Measurements from ENCODE around the gene PIM1. TPM values are rescaled to one million over a fixed set of nuclear protein-coding genes. Genes with fewer than 3 reads are reported as not detected.

The PIM1 gene
- total RNA-seq, 2 experiments from 2014 or later, result 175 to 183 TPM

GRCh38 chr6:37187321-37188022 is 17.5 kb downstream of the PIM1 start:
- H3K36me3 Mint-ChIP-seq (ENCODE audit: low read depth), result no peaks in the 10 kb centered on the region
- H3K4me3 Mint-ChIP-seq, result peak overlapping the region; percentile 68
- ChIA-PET POLR2A (interaction anchor here (0.7 to 2.2 kb wide), 12 partner anchors 9 to 201 kb away, joined by 3 to 25 read pairs (median 4); partner anchors contain the start of gene MTCH1), CTCF (interaction anchor here (1.1 to 1.7 kb wide), 7 partner anchors 15 to 169 kb away, joined by 3 to 5 read pairs (median 3); no protein-coding TSS in a partner anchor)
- TF ChIP-seq, protein P1, sequence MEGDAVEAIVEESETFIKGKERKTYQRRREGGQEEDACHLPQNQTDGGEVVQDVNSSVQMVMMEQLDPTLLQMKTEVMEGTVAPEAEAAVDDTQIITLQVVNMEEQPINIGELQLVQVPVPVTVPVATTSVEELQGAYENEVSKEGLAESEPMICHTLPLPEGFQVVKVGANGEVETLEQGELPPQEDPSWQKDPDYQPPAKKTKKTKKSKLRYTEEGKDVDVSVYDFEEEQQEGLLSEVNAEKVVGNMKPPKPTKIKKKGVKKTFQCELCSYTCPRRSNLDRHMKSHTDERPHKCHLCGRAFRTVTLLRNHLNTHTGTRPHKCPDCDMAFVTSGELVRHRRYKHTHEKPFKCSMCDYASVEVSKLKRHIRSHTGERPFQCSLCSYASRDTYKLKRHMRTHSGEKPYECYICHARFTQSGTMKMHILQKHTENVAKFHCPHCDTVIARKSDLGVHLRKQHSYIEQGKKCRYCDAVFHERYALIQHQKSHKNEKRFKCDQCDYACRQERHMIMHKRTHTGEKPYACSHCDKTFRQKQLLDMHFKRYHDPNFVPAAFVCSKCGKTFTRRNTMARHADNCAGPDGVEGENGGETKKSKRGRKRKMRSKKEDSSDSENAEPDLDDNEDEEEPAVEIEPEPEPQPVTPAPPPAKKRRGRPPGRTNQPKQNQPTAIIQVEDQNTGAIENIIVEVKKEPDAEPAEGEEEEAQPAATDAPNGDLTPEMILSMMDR (IDR thresholded peaks at IDR 0.05), result no peak
- intact Hi-C loops (cut with DNase I, micrococcal nuclease), result no loop called here
- no peaks in the 10 kb centered on the region for H3K9me3 Mint-ChIP-seq
- H3K4me1 Mint-ChIP-seq (ENCODE audit: low read depth), result peaks cover 63% of the 10 kb centered on the region
- peak overlapping the region; percentile 6 for H3K4me3 ChIP-seq (ENCODE audit: low read length)
- H3K4me1 ChIP-seq (ENCODE audit: insufficient read depth, low read length), result peaks cover 72% of the 10 kb centered on the region
- peak overlapping the region; percentile 81 for H3K27ac Mint-ChIP-seq
- no peaks in the 10 kb centered on the region for H3K36me3 ChIP-seq (ENCODE audit: insufficient read depth, low read length)
- no peak for ATAC-seq (ENCODE audit: poor library complexity)
- no peaks in the 10 kb centered on the region for H3K9me3 ChIP-seq (ENCODE audit: control insufficient read depth in 1 of 2, insufficient read depth in 1 of 2, low read length in 2 of 2)
- H3K27me3 Mint-ChIP-seq, result no peaks in the 10 kb centered on the region
- H3K27me3 ChIP-seq (ENCODE audit: control insufficient read depth in 1 of 2, insufficient read depth in 2 of 2, low read length in 2 of 2), result no peaks in the 10 kb centered on the region
- peak in 1 of 14 experiments; percentile 17 for DNase-seq
- peak overlapping the region in 1 of 2 donors; percentile 4 for H3K27ac ChIP-seq (ENCODE audit: low read depth in 1 of 2, low read length in 2 of 2)

DNA sequence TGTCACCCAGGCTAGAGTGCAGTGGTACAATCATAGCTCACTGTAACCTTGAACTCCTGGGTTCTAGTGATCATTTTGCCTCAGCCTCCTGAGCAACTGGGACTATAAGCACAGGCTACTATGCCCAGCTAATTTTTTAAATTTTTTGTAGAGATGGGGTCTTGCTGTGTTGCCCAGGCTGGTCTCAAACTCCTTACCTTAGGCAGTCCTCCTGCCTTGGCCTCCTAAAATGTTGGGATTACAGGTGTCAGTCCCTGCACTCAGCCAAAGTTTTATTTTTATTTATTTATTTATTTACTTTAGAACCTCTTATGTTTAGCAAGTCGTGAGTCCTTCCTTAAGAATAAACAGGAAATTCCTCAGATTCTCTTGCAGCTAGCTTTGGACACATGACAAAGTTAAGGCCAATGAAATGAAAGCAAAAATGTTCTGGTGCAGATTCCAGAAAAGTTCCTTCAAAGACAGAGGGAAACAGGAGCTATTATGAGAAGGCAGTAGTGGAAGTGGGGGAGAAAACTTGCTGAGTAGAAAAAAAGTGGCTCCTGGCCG is 19.1 kb downstream of the PIM1 start:
- Histone ChIP-seq H3K27me3 (ENCODE audit: control insufficient read depth in 1 of 2, insufficient read depth in 2 of 2, low read length in 2 of 2) (no peaks in the 10 kb centered on the region), H3K4me1 (ENCODE audit: insufficient read depth, low read length) (peaks cover 57% of the 10 kb centered on the region), H3K9me3 (ENCODE audit: control insufficient read depth in 1 of 2, insufficient read depth in 1 of 2, low read length in 2 of 2) (no peaks in the 10 kb centered on the region), H3K4me3 (ENCODE audit: low read length) (no peak overlapping the region), H3K27ac (ENCODE audit: low read depth in 1 of 2, low read length in 2 of 2) (no peak overlapping the region), H3K36me3 (ENCODE audit: insufficient read depth, low read length) (no peaks in the 10 kb centered on the region)
- no peak overlapping the region for H3K4me3 Mint-ChIP-seq
- no peaks in the 10 kb centered on the region for H3K36me3 Mint-ChIP-seq (ENCODE audit: low read depth)
- ATAC-seq (ENCODE audit: poor library complexity) (no peak), DNase-seq (no peak)
- ChIA-PET POLR2A (interaction anchor here (0.7 to 1.3 kb wide), 2 partner anchors 11 to 17 kb away, joined by 3 to 4 read pairs; no protein-coding TSS in a partner anchor), CTCF (interaction anchor here (0.9 to 2.4 kb wide), 3 partner anchors 12 to 137 kb away, joined by 3 to 7 read pairs (median 4); no protein-coding TSS in a partner anchor)
- no peak overlapping the region for H3K27ac Mint-ChIP-seq
- H3K9me3 Mint-ChIP-seq, result no peaks in the 10 kb centered on the region
- intact Hi-C loops (cut with DNase I, micrococcal nuclease), result no loop called here
- H3K27me3 Mint-ChIP-seq, result no peaks in the 10 kb centered on the region
- TF ChIP-seq, protein P1 (IDR thresholded peaks at IDR 0.05), result no peak
- peaks cover 56% of the 10 kb centered on the region for H3K4me1 Mint-ChIP-seq (ENCODE audit: low read depth)

DNA sequence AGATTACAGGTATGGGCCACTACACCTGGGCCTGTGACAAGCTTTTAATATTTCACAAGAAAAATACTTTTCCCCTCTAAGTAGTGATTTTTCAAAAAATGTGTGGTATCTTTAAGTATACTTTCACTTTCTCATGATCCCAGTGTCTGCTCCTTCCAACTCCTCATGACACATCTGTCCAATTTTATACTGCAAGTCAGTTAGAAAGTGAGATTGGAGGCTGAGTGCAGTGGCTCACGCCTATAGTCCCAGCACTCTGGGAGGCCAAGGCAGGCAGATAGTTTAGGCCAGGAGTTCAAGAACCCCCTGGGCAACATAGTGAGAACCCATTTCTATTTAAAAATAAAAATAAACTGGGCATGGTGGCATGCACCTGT is 20.2 kb downstream of the PIM1 start:
- H3K4me3 ChIP-seq (ENCODE audit: low read length), result no peak overlapping the region
- Mint-ChIP-seq H3K4me3 (no peak overlapping the region), H3K27me3 (no peaks in the 10 kb centered on the region), H3K27ac (no peak overlapping the region), H3K36me3 (ENCODE audit: low read depth) (no peaks in the 10 kb centered on the region), H3K4me1 (ENCODE audit: low read depth) (peaks cover 59% of the 10 kb centered on the region), H3K9me3 (no peaks in the 10 kb centered on the region)
- no peaks in the 10 kb centered on the region for H3K36me3 ChIP-seq (ENCODE audit: insufficient read depth, low read length)
- no peaks in the 10 kb centered on the region for H3K27me3 ChIP-seq (ENCODE audit: control insufficient read depth in 1 of 2, insufficient read depth in 2 of 2, low read length in 2 of 2)
- CTCF ChIA-PET, result interaction anchor here (0.7 to 2.4 kb wide), 4 partner anchors 13 to 172 kb away, joined by 3 to 7 read pairs (median 4); no protein-coding TSS in a partner anchor
- no peak overlapping the region for H3K27ac ChIP-seq (ENCODE audit: low read depth in 1 of 2, low read length in 2 of 2)
- TF ChIP-seq, protein P1 (IDR thresholded peaks at IDR 0.05), result no peak
- ATAC-seq (ENCODE audit: poor library complexity), result no peak
- no peak for DNase-seq
- intact Hi-C loops (cut with DNase I, micrococcal nuclease), result loop anchor here in 1 of 2 experiments (10.0 kb wide), 1 partner anchor 575 kb away; no protein-coding TSS in a partner anchor
- POLR2A ChIA-PET, result interaction anchor here (1.1 to 1.9 kb wide), 3 partner anchors 10 to 17 kb away, joined by 3 to 4 read pairs (median 4); no protein-coding TSS in a partner anchor
- H3K4me1 ChIP-seq (ENCODE audit: insufficient read depth, low read length), result peaks cover 49% of the 10 kb centered on the region
- H3K9me3 ChIP-seq (ENCODE audit: control insufficient read depth in 1 of 2, insufficient read depth in 1 of 2, low read length in 2 of 2), result no peaks in the 10 kb centered on the region
